Esophagus muscularis mucosa (tissue), 4 donors: ENCODE measurements around the gene RHBDD3. TPM values are rescaled to one million over a fixed set of nuclear protein-coding genes. Genes with fewer than 3 reads are reported as not detected.

Experiments used
- total RNA-seq, 4 donors: library from RNA; depleted of rRNA; stranded (reverse); fragments of >200 nt; gene quantifications; one replicate each; pipeline versions ENCODE4 v1.1.0 to v1.2.1, GENCODE V29; 2016

RHBDD3 gene
- total RNA-seq, 4 donors from 2014 or later, result 12.6 to 23.5 (median 20.7) TPM

Other genes with a start within 250 kb of the RHBDD3 start
- not detected for gene C22orf31, start 206.2 kb downstream of the RHBDD3 start, total RNA-seq
- 10 to 100 TPM in 3 of 4 donors, 1 to 10 TPM in 1; 8.7 to 14.6 (median 12.4) TPM for gene KREMEN1, start 194.9 kb downstream of the RHBDD3 start, total RNA-seq
- gene EMID1, start 62.1 kb downstream of the RHBDD3 start, total RNA-seq, result 1 to 10 TPM in 2 of 4 donors, under 1 TPM in 2; 0.65 to 4.0 (median 0.93) TPM
- gene EWSR1, start 287 bp upstream of the RHBDD3 start, total RNA-seq, result 100 to 1,000 TPM; 183 to 203 (median 198) TPM
- 10 to 100 TPM; 25.8 to 63.9 (median 38.8) TPM for gene GAS2L1, start 38.7 kb upstream of the RHBDD3 start, total RNA-seq
- gene RASL10A, start 47.7 kb upstream of the RHBDD3 start, total RNA-seq, result 1 to 10 TPM in 1 of 4 donors, under 1 TPM in 2, not detected in 1; 0.50 to 1.6 (median 0.84) TPM
- 10 to 100 TPM; 55.6 to 72.2 (median 57.4) TPM for gene AP1B1, start 120.6 kb upstream of the RHBDD3 start, total RNA-seq
- gene RFPL1, start 170.6 kb upstream of the RHBDD3 start, total RNA-seq, result not detected
- gene NEFH, start 212.2 kb upstream of the RHBDD3 start, total RNA-seq, result 1 to 10 TPM; 1.2 to 2.7 (median 2.0) TPM